AG04450 (cell line): ENCODE measurements around the gene RCOR2. TPM values are rescaled to one million over a fixed set of nuclear protein-coding genes. Genes with fewer than 3 reads are reported as not detected.
"Not testable (repeated sequence)": the region's sequence is repeated elsewhere in the genome, so short reads cannot be mapped to it uniquely, and the experiment has no call there.

Source experiments
- CTCF ChIA-PET: fragments of 300-600, 350-600 bp; formaldehyde crosslinking; extraction: SDS; loops from one replicate; lab custom pipeline; 2022; ENCODE audit warnings: antibody characterized with exemption, inconsistent platforms; lab: Charles Lee
- POLR2A ChIA-PET: fragments of 350-600 bp; formaldehyde crosslinking; extraction: SDS; loops from one replicate; lab custom pipeline; 2021; ENCODE audit warnings: antibody characterized with exemption, inconsistent platforms; lab: Yijun Ruan, JAX
- DNase-seq: peaks from one replicate; pipeline ENCODE4 v3.0.0-alpha.2; 2011; ENCODE audit warnings: low read depth, low spot score
- H3K27ac ChIP-seq: one replicate; pipeline ENCODE4 v1.5.1; 2012; ENCODE audit warnings: low read depth, low read length, control low read depth
- H3K27me3 ChIP-seq: one replicate; pipeline ENCODE4 v1.6.0; 2012; ENCODE audit warnings: low read length; ENCODE audit not compliant: control insufficient read depth, insufficient read depth
- H3K4me3 ChIP-seq: 2 replicates; pipeline ENCODE4 v1.5.1; 2011; ENCODE audit warnings: mild to moderate bottlenecking, low read depth, low read length, control low read depth
- H3K9me3 ChIP-seq: 2 replicates; pipeline ENCODE4 v1.5.1; 2012; ENCODE audit warnings: low read length; ENCODE audit not compliant: control insufficient read depth, insufficient read depth
- CTCF ChIP-seq: IDR thresholded peaks from 2 replicates; pipeline ENCODE4 v1.5.1; 2011; ENCODE audit warnings: low read depth, low read length, control low read depth, inconsistent platforms
- polyA minus RNA-seq: library from RNA; depleted of rRNA, polyadenylated mRNA; stranded (reverse); fragments of >200 nt; gene quantifications from 2 replicates; pipeline ENCODE4 v1.2.3, GENCODE V29; 2011; rRNA and poly(A)+ RNA removed
- polyA plus RNA-seq: library from polyadenylated mRNA; depleted of rRNA; stranded (reverse); fragments of >200 nt; gene quantifications from 2 replicates; pipeline ENCODE4 v1.2.3, GENCODE V29; 2011; rRNA removed

Gene RCOR2
- polyA plus RNA-seq (4.4 and 5.2 TPM in 2 replicates), polyA minus RNA-seq (6.6 TPM in 2 replicates)

DNA sequence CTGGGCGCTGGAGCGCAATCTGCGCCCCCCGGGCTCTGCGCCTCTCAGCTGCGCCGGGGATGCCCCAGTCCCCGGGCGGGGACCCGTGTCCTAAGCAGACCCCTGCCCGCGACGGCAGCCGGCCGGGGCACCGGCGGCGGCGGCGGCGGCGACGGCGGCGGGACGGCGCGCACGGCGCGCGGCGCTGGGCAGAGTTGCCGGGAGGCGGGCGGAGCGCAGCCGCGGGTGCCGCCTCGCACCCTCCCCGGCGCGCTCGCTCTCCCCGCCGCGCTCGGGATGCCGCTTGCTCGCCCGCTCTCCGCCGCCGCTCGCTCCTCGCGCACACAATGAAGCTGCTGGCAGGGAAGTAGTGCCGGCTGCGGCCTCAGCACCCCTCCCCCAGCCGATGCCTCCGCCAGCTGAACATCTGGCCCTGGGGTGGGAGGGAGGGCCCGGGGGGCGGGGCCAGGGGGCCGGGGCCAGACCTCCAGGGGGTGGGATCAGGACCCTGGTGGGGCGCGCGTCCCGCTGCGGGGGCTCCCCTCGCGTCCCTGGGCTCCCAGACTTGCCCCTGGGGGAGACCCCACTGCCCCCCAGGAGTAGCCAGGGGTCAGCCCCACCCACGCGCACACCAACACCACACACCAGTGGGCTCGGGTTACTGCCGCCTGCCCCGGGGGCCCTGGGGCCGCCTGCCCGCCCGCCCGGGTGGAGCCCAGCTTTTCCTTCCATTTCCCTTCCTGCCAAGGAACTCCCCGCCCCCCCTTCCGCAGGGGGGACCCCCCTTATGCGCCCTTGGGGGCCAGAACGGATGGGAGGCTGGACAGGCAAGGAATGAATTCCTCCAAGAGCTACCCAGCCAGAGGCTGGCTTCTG lies at the start of gene RCOR2:
RCOR2 (minus strand) TSS at position 328 of the 855 bp plus-strand sequence. CDS start 708 bp downstream, outside the sequence.
- Histone ChIP-seq H3K9me3 (peaks cover 9% of the 10 kb centered on the region), H3K27ac (peak within 1 kb of the TSS; percentile 47), H3K27me3 (no peaks in the 10 kb centered on the region), H3K4me3 (peak within 1 kb of the TSS; percentile 63)
- POLR2A ChIA-PET: interaction anchor here (1.1 to 1.5 kb wide), 4 partner anchors 17 to 269 kb away, joined by 3 to 6 read pairs (median 4); partner anchors contain the start of genes MARK2 and STIP1
- peak; percentile 69 for DNase-seq
- no peak for TF ChIP-seq CTCF
- CTCF ChIA-PET: interaction anchor here (1.0 to 3.0 kb wide), 4 partner anchors 10 to 29 kb away, joined by 3 to 13 read pairs (median 7); no protein-coding TSS in a partner anchor

DNA sequence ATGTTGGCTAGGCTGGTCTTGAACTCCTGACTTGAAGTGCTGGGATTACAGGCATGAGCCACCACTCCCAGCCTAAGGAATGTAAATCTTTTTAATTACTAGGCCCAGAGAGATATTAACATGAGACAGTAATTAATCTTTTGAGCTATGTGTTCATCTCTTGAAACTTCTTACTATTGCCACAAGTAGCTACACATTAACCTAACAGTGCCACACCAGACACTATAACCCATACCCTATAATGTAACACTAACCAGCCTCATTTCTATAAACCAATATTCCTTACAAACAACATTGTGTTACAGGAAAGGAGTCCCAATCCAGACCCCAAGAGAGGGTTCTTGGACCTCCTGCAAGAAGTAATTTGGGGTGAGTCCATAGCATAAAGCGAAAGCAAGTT lies 49.5 kb upstream of the RCOR2 start:
- no peak for TF ChIP-seq CTCF
- POLR2A ChIA-PET: no interaction called here
- CTCF ChIA-PET: interaction anchor here (0.6 kb wide), 1 partner anchor 47 kb away, joined by 3 read pairs; no protein-coding TSS in a partner anchor
- no peak for DNase-seq
- Histone ChIP-seq H3K27ac (no peak overlapping the region), H3K9me3 (no peaks in the 10 kb centered on the region), H3K27me3 (no peaks in the 10 kb centered on the region), H3K4me3 (no peak overlapping the region)

GRCh38 chr11:63963895-63964294 lies 46.9 kb upstream of the RCOR2 start:
- H3K27me3 ChIP-seq, DNase-seq, CTCF ChIA-PET: not testable (repeated sequence)

DNA sequence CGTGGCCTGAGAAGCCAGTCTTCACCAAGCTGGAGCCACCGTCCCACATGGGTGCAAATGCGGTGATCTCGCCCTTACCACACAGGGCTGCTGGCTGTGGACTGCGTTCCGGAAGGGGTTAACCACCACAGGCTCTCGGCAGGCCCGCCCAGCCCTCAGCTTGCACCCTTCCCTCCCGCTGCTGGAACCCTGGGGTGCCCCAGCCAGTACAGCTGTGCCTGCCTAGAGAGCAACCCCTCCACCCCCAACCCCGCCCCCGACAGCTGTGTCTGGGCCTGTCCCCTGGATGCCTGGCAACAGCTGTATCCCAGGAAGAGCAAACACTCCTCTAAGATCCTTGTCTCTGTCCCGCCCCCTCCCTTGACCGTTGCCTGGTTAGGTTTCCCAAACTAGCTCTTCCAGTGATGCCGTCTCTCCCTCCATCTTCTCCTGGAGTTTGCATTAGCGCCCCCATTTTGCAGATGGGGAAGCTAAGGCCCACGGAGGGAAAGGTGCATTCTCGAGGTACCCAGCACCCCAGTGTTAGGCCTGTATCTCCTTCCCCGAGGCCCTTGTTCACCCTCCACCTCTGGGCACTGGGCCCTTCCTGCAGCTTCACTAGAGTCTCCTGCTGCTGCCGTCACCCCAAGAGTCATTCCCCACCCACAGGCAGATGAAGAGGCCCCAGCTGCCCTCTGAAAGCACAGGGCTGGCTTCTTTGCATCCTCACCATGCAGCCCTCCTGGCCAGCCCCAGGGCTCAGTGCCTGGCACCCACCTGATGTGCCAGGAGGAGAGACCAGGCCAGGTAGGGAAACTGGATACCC lies 44.8 kb upstream of the RCOR2 start:
- POLR2A ChIA-PET: interaction anchor here (1.3 to 1.4 kb wide), 3 partner anchors 11 to 13 kb away, joined by 3 to 6 read pairs (median 4); partner anchors contain the start of gene COX8A
- no peaks in the 10 kb centered on the region for H3K9me3 ChIP-seq
- H3K27me3 ChIP-seq: no peaks in the 10 kb centered on the region
- CTCF ChIA-PET: interaction anchor here (0.9 to 2.8 kb wide), 3 partner anchors 16 to 124 kb away, joined by 3 to 17 read pairs (median 3); partner anchors contain the start of gene MARK2
- no peak for DNase-seq
- TF ChIP-seq CTCF: no peak
- H3K4me3 ChIP-seq: no peak overlapping the region
- peak overlapping the region; percentile 21 for H3K27ac ChIP-seq

More at GRCh38 chr11:63963895-63964294, 46.9 kb upstream of the RCOR2 start:
- H3K4me3 ChIP-seq, H3K9me3 ChIP-seq, POLR2A ChIA-PET, H3K27ac ChIP-seq: not testable (repeated sequence)

DNA sequence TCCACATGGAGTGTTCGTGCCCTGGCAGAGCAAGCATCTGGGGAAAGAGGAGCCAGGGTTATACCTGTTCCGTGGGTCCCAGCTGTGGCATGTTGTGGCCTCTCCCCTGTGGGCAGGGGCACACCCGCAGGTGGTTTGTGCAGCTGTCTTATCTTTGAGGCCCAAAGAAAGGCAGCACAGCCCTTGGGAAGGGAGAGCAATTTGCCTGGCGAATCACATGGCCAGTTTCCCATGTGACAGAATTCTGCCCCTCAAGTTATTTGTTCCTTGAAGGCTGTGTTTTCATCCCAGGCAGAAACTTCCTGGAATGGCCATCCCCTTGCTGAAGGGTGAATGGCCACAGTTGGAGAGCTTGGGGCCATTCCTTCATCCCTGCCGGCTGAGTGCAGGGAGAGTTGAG lies 41.0 kb upstream of the RCOR2 start:
- DNase-seq: no peak
- CTCF ChIA-PET: interaction anchor here (3.4 kb wide), 1 partner anchor 12 kb away, joined by 14 read pairs; no protein-coding TSS in a partner anchor
- no peak for TF ChIP-seq CTCF
- H3K27ac ChIP-seq: no peak overlapping the region
- no peaks in the 10 kb centered on the region for H3K27me3 ChIP-seq
- no peak overlapping the region for H3K4me3 ChIP-seq
- POLR2A ChIA-PET: no interaction called here
- no peaks in the 10 kb centered on the region for H3K9me3 ChIP-seq
